Retinal pigment epithelial cell (primary cell): ENCODE data around the gene LRFN2.

ENCODE experiments used
- DNase-seq: peaks from one replicate; pipeline ENCODE4 v3.0.0-alpha.2; 2010; ENCODE audit warnings: low read depth
- H3K4me3 ChIP-seq: 2 replicates; pipeline ENCODE4 v1.5.1; 2011; ENCODE audit warnings: mild to moderate bottlenecking, low read length, control low read depth, moderate library complexity
- TF ChIP-seq, protein P1 (sequence below): conservative IDR thresholded peaks from 2 replicates; pipeline ENCODE4 v1.5.1; 2011; ENCODE audit warnings: low read depth, low read length, control low read depth, inconsistent platforms

Gene LRFN2

GRCh38 chr6:40559056-40559455 lies 28.1 kb downstream of the LRFN2 start:
- TF ChIP-seq, protein P1, sequence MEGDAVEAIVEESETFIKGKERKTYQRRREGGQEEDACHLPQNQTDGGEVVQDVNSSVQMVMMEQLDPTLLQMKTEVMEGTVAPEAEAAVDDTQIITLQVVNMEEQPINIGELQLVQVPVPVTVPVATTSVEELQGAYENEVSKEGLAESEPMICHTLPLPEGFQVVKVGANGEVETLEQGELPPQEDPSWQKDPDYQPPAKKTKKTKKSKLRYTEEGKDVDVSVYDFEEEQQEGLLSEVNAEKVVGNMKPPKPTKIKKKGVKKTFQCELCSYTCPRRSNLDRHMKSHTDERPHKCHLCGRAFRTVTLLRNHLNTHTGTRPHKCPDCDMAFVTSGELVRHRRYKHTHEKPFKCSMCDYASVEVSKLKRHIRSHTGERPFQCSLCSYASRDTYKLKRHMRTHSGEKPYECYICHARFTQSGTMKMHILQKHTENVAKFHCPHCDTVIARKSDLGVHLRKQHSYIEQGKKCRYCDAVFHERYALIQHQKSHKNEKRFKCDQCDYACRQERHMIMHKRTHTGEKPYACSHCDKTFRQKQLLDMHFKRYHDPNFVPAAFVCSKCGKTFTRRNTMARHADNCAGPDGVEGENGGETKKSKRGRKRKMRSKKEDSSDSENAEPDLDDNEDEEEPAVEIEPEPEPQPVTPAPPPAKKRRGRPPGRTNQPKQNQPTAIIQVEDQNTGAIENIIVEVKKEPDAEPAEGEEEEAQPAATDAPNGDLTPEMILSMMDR: no peak
- no peak for DNase-seq
- H3K4me3 ChIP-seq: no peak overlapping the region

DNA sequence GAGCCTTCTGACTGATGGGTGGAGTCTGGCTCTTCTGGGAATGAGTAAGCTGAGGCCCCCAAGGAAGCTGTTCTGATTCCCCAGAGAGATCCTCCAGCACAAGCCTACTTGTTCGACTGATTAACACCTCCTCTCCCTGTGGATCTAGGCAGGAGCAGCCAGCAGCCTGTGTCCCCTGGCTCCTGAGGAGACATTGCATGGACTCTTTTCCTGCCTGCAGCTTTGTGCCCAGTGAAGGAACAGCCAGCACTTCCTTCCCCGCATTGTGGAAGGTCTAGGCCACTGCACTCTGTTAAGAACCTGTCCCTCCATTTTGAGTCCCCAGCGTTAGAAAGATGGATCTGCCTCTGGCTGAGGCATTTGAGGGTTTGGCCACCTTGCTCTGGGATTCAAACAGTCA lies 29.1 kb downstream of the LRFN2 start:
- H3K4me3 ChIP-seq: no peak overlapping the region
- TF ChIP-seq, protein P1: no peak
- no peak for DNase-seq

DNA sequence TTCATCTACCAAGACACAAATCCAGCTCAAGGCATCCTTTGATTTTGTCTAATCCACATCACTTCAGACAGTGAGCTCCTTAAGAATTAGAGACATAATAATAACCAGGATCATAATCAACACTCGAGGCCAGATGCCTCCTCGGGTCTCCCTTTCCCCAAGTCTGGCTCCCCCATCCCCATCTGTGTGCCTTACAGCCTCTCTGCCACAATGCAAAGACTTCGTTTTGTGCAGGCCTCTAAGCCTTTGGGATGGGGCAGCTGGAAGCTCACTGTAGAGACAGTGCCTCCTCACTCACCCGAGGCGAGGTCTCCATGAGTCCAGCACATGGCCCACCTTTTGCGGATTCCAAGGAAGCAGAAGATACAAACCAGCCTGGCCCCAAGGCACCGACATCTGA lies 30.3 kb downstream of the LRFN2 start:
- TF ChIP-seq, protein P1: no peak
- H3K4me3 ChIP-seq: no peak overlapping the region
- DNase-seq: no peak

- no peak for DNase-seq
- TF ChIP-seq, protein P1: no peak
- no peak overlapping the region for H3K4me3 ChIP-seq
Measured at GRCh38 chr6:40556023-40556422, 31.1 kb downstream of the LRFN2 start.

DNA sequence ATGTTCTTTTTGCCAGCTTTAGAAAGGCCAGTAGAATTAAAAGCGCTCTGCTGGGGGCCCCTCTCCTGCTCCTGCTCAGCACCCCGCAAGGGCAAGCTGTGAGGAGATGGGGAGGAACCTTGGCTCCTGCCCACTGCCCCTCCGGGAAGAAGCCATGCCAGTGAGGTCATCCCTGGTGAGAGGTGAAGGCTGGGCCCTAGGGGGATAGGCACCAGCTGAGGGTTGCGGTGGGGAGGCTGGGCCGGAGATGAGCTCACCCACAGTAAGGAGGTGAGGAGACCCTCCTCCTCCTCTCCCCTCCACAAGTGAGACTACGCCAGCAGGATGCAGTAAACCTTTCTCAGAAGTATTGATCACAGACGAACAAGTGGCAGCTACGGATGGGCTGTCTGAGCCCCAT lies 32.1 kb downstream of the LRFN2 start:
- TF ChIP-seq, protein P1: no peak
- H3K4me3 ChIP-seq: no peak overlapping the region
- DNase-seq: no peak

DNA sequence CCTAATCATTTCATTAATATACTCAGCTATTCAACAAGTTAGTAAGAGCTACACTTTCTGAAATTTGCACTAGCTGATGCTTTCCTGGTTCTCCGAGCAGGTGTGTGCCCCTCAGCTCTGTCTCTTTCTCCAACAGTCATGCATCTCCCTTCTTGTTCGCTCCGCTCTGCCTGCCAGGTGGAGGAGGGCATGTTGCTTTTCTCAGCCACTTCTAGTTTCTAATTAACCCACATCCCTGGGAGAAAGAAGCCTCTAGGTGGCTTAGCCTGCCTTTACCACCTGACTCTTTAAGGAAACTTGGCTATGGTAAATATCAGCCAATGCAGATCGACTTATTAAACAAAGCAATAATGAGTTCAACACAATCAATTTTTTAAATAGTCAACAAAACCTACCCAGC lies 34.2 kb downstream of the LRFN2 start:
- TF ChIP-seq, protein P1: no peak
- no peak for DNase-seq
- H3K4me3 ChIP-seq: no peak overlapping the region

GRCh38 chr6:40551966-40552505 lies 35.1 kb downstream of the LRFN2 start:
- H3K4me3 ChIP-seq: no peak overlapping the region
- no peak for DNase-seq
- TF ChIP-seq, protein P1: no peak
